Uterus (tissue), 2 donors: ENCODE data around the gene WDR91.
"Not testable (repeated sequence)": the region's sequence is repeated elsewhere in the genome, so short reads cannot be mapped to it uniquely, and the experiment has no call there.

Experiments used
- CTCF ChIP-seq, 4 experiments: fragments of 200-600 bp in 2 of 4; fragments of 450-650 bp in 2 of 4; sonication (generic) in 2 of 4; IDR thresholded peaks; one replicate each; pipeline ENCODE4 v1.5.1; 2016 to 2019; ENCODE audit warnings: antibody characterized with exemption in 4 of 4, mild to moderate bottlenecking in 2 of 4, moderate library complexity in 1 of 4
- POLR2A ChIP-seq, 2 donors: fragments of 450-650 bp; IDR thresholded peaks; one replicate each; pipeline ENCODE4 v1.6.1; 2016; ENCODE audit warnings: antibody characterized with exemption in 2 of 2, mild to moderate bottlenecking in 1 of 2, moderate library complexity in 1 of 2

DNA sequence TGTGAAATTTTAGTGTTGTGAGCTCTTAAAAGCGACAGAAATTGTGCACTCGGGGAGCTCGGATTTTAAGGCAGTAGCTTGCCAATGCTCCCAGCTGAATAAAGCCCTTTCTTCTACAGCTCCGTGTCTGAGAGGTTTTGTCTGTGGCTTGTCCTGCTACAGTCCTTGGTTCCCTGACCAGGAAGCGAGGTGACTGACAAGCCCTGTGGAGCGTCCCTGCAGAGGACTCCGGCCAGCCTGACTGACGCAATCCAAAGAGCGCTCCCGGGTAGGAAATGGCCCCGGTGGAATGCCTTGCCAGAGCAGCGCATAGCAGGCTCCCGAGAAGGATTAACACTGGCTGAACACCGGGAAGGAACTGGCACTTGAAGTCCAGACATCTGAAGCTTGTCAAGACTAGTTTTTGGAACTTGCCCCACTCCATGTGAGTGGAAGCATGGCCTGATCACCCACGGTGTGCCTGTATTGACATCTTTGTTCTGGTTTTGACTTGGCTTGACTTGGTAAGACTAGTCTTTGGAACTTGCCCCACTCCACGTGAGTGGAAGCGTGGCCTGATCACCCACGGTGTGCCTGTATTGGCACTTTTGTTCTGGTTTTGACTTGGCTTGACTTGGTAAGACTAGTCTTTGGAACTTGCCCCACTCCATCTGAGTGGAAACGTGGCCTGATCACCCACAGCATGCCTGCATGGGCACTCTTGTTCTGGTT, 39.6 kb downstream of the WDR91 start:
- TF ChIP-seq CTCF, POLR2A (IDR thresholded peaks at IDR 0.05): not testable (repeated sequence)
